SK-N-SH treated with all-trans-retinoic acid at 6 μM for 48 hours (cell line): Measurements from ENCODE around the gene DNAH1.

Source experiments
- ATAC-seq: fragments of 200-7000 bp; cut with Tn5 transposase; 3 replicates; pipeline ENCODE4 v1.9.1; 2020; ENCODE audit warnings: mild to moderate bottlenecking, moderate library complexity
- ARNTL ChIP-seq: fragments of 450-650 bp; formaldehyde crosslinking; IDR thresholded peaks from 2 replicates; pipeline ENCODE4 v1.5.0; 2020; ENCODE audit warnings: low read depth, mild to moderate bottlenecking, moderate library complexity, borderline replicate concordance
- BACH2 ChIP-seq: fragments of 250-450 bp; sonication (Bioruptor Pico); IDR thresholded peaks from 2 replicates; pipeline ENCODE4 v1.9.0; 2021; ENCODE audit warnings: mild to moderate bottlenecking, borderline replicate concordance
- CSDC2 ChIP-seq: fragments of 250-450 bp; sonication (Bioruptor Pico); IDR thresholded peaks from 2 replicates; pipeline ENCODE4 v1.5.0; 2020; ENCODE audit warnings: mild to moderate bottlenecking, moderate library complexity
- GLIS3 ChIP-seq: fragments of 250-450 bp; sonication (Bioruptor Pico); IDR thresholded peaks from 2 replicates; pipeline ENCODE4 v1.5.0; 2020; ENCODE audit warnings: mild to moderate bottlenecking, moderate library complexity
- ISL1 ChIP-seq: fragments of 250-450 bp; sonication (Bioruptor Pico); IDR thresholded peaks from 2 replicates; pipeline ENCODE4 v2.1.2; 2022; ENCODE audit warnings: mild to moderate bottlenecking, moderate library complexity
- OSR1 ChIP-seq: fragments of 250-450 bp; sonication (Bioruptor Pico); IDR thresholded peaks from 2 replicates; pipeline ENCODE4 v1.8.0; 2022; ENCODE audit warnings: moderate library complexity, mild to moderate bottlenecking, inconsistent platforms
- PATZ1 ChIP-seq: fragments of 250-450 bp; sonication (Bioruptor Pico); IDR thresholded peaks from 2 replicates; pipeline ENCODE4 v1.8.0; 2020; ENCODE audit warnings: mild to moderate bottlenecking, moderate library complexity, borderline replicate concordance
- POU6F1 ChIP-seq: fragments of 250-450 bp; sonication (Bioruptor Pico); IDR thresholded peaks from 2 replicates; pipeline ENCODE4 v1.8.0; 2021; ENCODE audit warnings: low read depth, mild to moderate bottlenecking, moderate library complexity, borderline replicate concordance
- PPARA ChIP-seq: fragments of 250-450 bp; sonication (Bioruptor Pico); IDR thresholded peaks from 2 replicates; pipeline ENCODE4 v1.5.0; 2020; ENCODE audit warnings: mild to moderate bottlenecking, borderline replicate concordance
- RARB ChIP-seq: fragments of 250-450 bp; sonication (Bioruptor Pico); IDR thresholded peaks from 2 replicates; pipeline ENCODE4 v1.8.0; 2021; ENCODE audit warnings: mild to moderate bottlenecking, moderate library complexity
- SNAI2 ChIP-seq: fragments of 250-450 bp; sonication (Bioruptor Pico); IDR thresholded peaks from 2 replicates; pipeline ENCODE4 v1.5.0; 2020; ENCODE audit warnings: mild to moderate bottlenecking, moderate library complexity
- TCF4 ChIP-seq: fragments of 250-450 bp; sonication (Bioruptor Pico); IDR thresholded peaks from 2 replicates; pipeline ENCODE4 v1.8.0; 2021; ENCODE audit warnings: mild to moderate bottlenecking, moderate library complexity, borderline replicate concordance
- TOX ChIP-seq: fragments of 250-450 bp; sonication (Bioruptor Pico); IDR thresholded peaks from 2 replicates; pipeline ENCODE4 v1.8.0; 2021; ENCODE audit warnings: mild to moderate bottlenecking, moderate library complexity, borderline replicate concordance
- TSHZ2 ChIP-seq: fragments of 250-450 bp; sonication (Bioruptor Pico); IDR thresholded peaks from 2 replicates; pipeline ENCODE4 v1.5.0; 2020; ENCODE audit warnings: mild to moderate bottlenecking, moderate library complexity
- ZC3H10 ChIP-seq: fragments of 250-450 bp; sonication (Bioruptor Pico); IDR thresholded peaks from 2 replicates; pipeline ENCODE4 v1.5.1; 2021; ENCODE audit warnings: mild to moderate bottlenecking, moderate library complexity
- ZFP3 ChIP-seq: fragments of 250-450 bp; sonication (Bioruptor Pico); IDR thresholded peaks from 2 replicates; pipeline ENCODE4 v1.5.0; 2020; ENCODE audit warnings: mild to moderate bottlenecking, moderate library complexity
- ZFP30 ChIP-seq: fragments of 450-650 bp; formaldehyde crosslinking; IDR thresholded peaks from 2 replicates; pipeline ENCODE4 v1.5.0; 2022; ENCODE audit warnings: mild to moderate bottlenecking, moderate library complexity
- ZNF70 ChIP-seq: fragments of 450-650 bp; formaldehyde crosslinking; IDR thresholded peaks from 2 replicates; pipeline ENCODE4 v1.5.0; 2020; ENCODE audit warnings: mild to moderate bottlenecking, moderate library complexity
- ZNF8 ChIP-seq: fragments of 450-650 bp; formaldehyde crosslinking; IDR thresholded peaks from 2 replicates; pipeline ENCODE4 v1.5.0; 2020; ENCODE audit warnings: mild to moderate bottlenecking, moderate library complexity
- TF ChIP-seq, protein P1 (sequence below): fragments of 250-450 bp; sonication (Bioruptor Pico); IDR thresholded peaks from 2 replicates; pipeline ENCODE4 v1.5.1; 2020; ENCODE audit warnings: low read depth, mild to moderate bottlenecking, moderate library complexity
- TF ChIP-seq, protein P2 (sequence below): fragments of 250-450 bp; sonication (Bioruptor Pico); IDR thresholded peaks from 2 replicates; pipeline ENCODE4 v1.5.1; 2021; ENCODE audit warnings: mild to moderate bottlenecking, moderate library complexity

DNAH1 gene

GRCh38 chr3:52442409-52443267, 126.5 kb downstream of the DNAH1 start:
- no peak for ATAC-seq
- no peak for TF ChIP-seq CSDC2
- no peak for TF ChIP-seq BACH2
- no peak for TF ChIP-seq ZFP30 (CRISPR knock-in tag)
- no peak for TF ChIP-seq TOX (CRISPR knock-in tag)
- no peak for TF ChIP-seq TCF4 (CRISPR knock-in tag)
- TF ChIP-seq OSR1 = no peak
- TF ChIP-seq GLIS3 = no peak
- no peak for TF ChIP-seq ZNF8 (CRISPR knock-in tag)
- no peak for TF ChIP-seq SNAI2 (CRISPR knock-in tag)
- TF ChIP-seq ZFP3 (CRISPR knock-in tag) = no peak
- TF ChIP-seq ARNTL (CRISPR knock-in tag) = no peak
- TF ChIP-seq, protein P1, sequence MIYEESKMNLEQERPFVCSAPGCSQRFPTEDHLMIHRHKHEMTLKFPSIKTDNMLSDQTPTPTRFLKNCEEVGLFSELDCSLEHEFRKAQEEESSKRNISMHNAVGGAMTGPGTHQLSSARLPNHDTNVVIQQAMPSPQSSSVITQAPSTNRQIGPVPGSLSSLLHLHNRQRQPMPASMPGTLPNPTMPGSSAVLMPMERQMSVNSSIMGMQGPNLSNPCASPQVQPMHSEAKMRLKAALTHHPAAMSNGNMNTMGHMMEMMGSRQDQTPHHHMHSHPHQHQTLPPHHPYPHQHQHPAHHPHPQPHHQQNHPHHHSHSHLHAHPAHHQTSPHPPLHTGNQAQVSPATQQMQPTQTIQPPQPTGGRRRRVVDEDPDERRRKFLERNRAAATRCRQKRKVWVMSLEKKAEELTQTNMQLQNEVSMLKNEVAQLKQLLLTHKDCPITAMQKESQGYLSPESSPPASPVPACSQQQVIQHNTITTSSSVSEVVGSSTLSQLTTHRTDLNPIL (CRISPR knock-in tag) = no peak
- no peak for TF ChIP-seq POU6F1 (CRISPR knock-in tag)
- TF ChIP-seq, all 23 proteins: peak for 0

DNA sequence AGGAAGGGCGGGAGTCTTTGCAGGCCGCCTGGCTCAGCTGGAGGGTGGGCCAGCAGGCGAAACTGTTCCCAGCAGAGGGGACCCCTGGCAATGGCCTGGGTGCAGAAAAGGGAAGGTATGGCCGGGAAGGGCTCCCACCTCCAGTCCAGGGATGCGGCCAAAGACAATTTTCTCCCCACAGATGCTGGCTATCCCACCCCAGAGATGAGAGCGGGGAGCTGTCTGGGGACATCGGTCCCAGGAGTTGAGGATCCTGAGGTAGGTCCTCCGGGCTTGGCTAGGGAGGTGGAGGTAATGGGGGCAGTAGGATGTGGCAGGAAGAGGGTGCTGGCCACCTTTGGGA, 127.1 kb downstream of the DNAH1 start:
- TF ChIP-seq PPARA (CRISPR knock-in tag) (no peak), TCF4 (CRISPR knock-in tag) (no peak), OSR1 (no peak), BACH2 (no peak), GLIS3 (no peak), ZC3H10 (CRISPR knock-in tag) (no peak), SNAI2 (CRISPR knock-in tag) (no peak), CSDC2 (no peak), ISL1 (CRISPR knock-in tag) (no peak), RARB (CRISPR knock-in tag) (no peak), ZFP30 (CRISPR knock-in tag) (no peak), ZNF8 (CRISPR knock-in tag) (no peak), ARNTL (CRISPR knock-in tag) (no peak), PATZ1 (no peak), POU6F1 (CRISPR knock-in tag) (no peak), ZNF70 (no peak), TSHZ2 (CRISPR knock-in tag) (no peak), TOX (CRISPR knock-in tag) (no peak)
- TF ChIP-seq, protein P2, sequence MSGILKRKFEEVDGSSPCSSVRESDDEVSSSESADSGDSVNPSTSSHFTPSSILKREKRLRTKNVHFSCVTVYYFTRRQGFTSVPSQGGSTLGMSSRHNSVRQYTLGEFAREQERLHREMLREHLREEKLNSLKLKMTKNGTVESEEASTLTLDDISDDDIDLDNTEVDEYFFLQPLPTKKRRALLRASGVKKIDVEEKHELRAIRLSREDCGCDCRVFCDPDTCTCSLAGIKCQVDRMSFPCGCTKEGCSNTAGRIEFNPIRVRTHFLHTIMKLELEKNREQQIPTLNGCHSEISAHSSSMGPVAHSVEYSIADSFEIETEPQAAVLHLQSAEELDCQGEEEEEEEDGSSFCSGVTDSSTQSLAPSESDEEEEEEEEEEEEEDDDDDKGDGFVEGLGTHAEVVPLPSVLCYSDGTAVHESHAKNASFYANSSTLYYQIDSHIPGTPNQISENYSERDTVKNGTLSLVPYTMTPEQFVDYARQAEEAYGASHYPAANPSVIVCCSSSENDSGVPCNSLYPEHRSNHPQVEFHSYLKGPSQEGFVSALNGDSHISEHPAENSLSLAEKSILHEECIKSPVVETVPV (CRISPR knock-in tag) = no peak
- TF ChIP-seq, protein P1 (CRISPR knock-in tag) = no peak
- no peak for ATAC-seq
